Trophoblast cell (in vitro differentiated cells and primary cell): ENCODE measurements around the gene SOX2.

Source experiments
- DNase-seq, 2 donors: peaks; one replicate each; pipeline ENCODE4 v3.0.0-alpha.2; 2016
- H2AFZ ChIP-seq: 2 replicates; pipeline ENCODE4 v1.6.1; 2013; ENCODE audit warnings: low read length, moderate library complexity, mild to moderate bottlenecking; ENCODE audit not compliant: insufficient read depth, poor library complexity
- H2AK5ac ChIP-seq: 2 replicates; pipeline ENCODE4 v1.6.1; 2013; ENCODE audit warnings: mild to moderate bottlenecking, low read length
- H2BK120ac ChIP-seq: 2 replicates; pipeline ENCODE4 v1.6.1; 2013; ENCODE audit warnings: low read length, mild to moderate bottlenecking, moderate library complexity; ENCODE audit not compliant: insufficient read depth, poor library complexity
- H2BK12ac ChIP-seq: 2 replicates; pipeline ENCODE4 v1.6.1; 2013; ENCODE audit warnings: mild to moderate bottlenecking, low read length, moderate library complexity
- H2BK5ac ChIP-seq: 2 replicates; pipeline ENCODE4 v1.6.1; 2013; ENCODE audit warnings: low read length, low read depth, moderate library complexity, mild to moderate bottlenecking; ENCODE audit not compliant: poor library complexity
- H3K14ac ChIP-seq: 2 replicates; pipeline ENCODE4 v1.6.1; 2013; ENCODE audit warnings: mild to moderate bottlenecking, low read length
- H3K18ac ChIP-seq: 2 replicates; pipeline ENCODE4 v1.6.1; 2013; ENCODE audit warnings: mild to moderate bottlenecking, low read length
- H3K23ac ChIP-seq: 2 replicates; pipeline ENCODE4 v1.6.1; 2013; ENCODE audit warnings: low read length
- H3K27ac ChIP-seq: 2 replicates; pipeline ENCODE4 v1.5.1; 2013; ENCODE audit warnings: low read depth, mild to moderate bottlenecking, inconsistent platforms, low read length, moderate library complexity
- H3K27me3 ChIP-seq: 2 replicates; pipeline ENCODE4 v1.6.1; 2013; ENCODE audit warnings: inconsistent platforms, mild to moderate bottlenecking, low read length, moderate library complexity; ENCODE audit not compliant: insufficient read depth
- H3K36me3 ChIP-seq, 2 experiments: 1 replicate in 1 of 2; 2 replicates in 1 of 2; pipeline ENCODE4 v1.6.1; 2013; ENCODE audit warnings: low read length in 2 of 2, mild to moderate bottlenecking in 2 of 2, moderate library complexity in 1 of 2; ENCODE audit not compliant: insufficient read depth in 2 of 2, control insufficient read depth in 1 of 2
- H3K4ac ChIP-seq: 2 replicates; pipeline ENCODE4 v1.6.1; 2013; ENCODE audit warnings: low read depth, mild to moderate bottlenecking, low read length, moderate library complexity
- H3K4me1 ChIP-seq, 2 experiments: 1 replicate in 1 of 2; 2 replicates in 1 of 2; pipeline ENCODE4 v1.6.1; 2013; ENCODE audit warnings: low read length in 2 of 2, mild to moderate bottlenecking in 2 of 2, moderate library complexity in 1 of 2; ENCODE audit not compliant: insufficient read depth in 2 of 2, control insufficient read depth in 1 of 2
- H3K4me2 ChIP-seq: 2 replicates; pipeline ENCODE4 v1.6.1; 2013; ENCODE audit warnings: inconsistent platforms, mild to moderate bottlenecking, low read length, moderate library complexity
- H3K4me3 ChIP-seq: 2 replicates; pipeline ENCODE4 v1.5.1; 2013; ENCODE audit warnings: mild to moderate bottlenecking, low read depth, low read length, inconsistent platforms
- H3K79me1 ChIP-seq: one replicate; pipeline ENCODE4 v1.6.1; 2013; ENCODE audit warnings: low read length
- H3K79me2 ChIP-seq: 2 replicates; pipeline ENCODE4 v1.6.1; 2013; ENCODE audit warnings: low read length, mild to moderate bottlenecking; ENCODE audit not compliant: control insufficient read depth, insufficient read depth, poor library complexity
- H3K9ac ChIP-seq: 2 replicates; pipeline ENCODE4 v1.6.1; 2013; ENCODE audit warnings: mild to moderate bottlenecking, low read length
- H3K9me3 ChIP-seq: 2 replicates; pipeline ENCODE4 v1.6.1; 2013; ENCODE audit warnings: low read depth, mild to moderate bottlenecking, control low read depth, inconsistent platforms, low read length; ENCODE audit not compliant: insufficient read depth
- H4K12ac ChIP-seq: 2 replicates; pipeline ENCODE4 v1.6.1; 2013; ENCODE audit warnings: low read depth, mild to moderate bottlenecking, low read length, moderate library complexity
- H4K8ac ChIP-seq: 2 replicates; pipeline ENCODE4 v1.6.1; 2013; ENCODE audit warnings: low read depth, mild to moderate bottlenecking, low read length, moderate library complexity
- H4K91ac ChIP-seq: one replicate; pipeline ENCODE4 v1.6.1; 2013; ENCODE audit warnings: low read depth, mild to moderate bottlenecking, low read length, moderate library complexity
- WGBS: extraction: QIAGEN DNeasy Blood & Tissue Kit; methylation state at CpG from one replicate; pipeline ENCODE4 v1.1.7; 2013; ENCODE audit warnings: missing lambda C conversion rate; ENCODE audit not compliant: insufficient read length, insufficient coverage; ENCODE audit errors: extremely low coverage; 5-methylcytosine and 5-hydroxymethylcytosine counted together

SOX2 gene

GRCh38 chr3:181703601-181704420 lies 7.9 kb upstream of the SOX2 start:
- H3K36me3 ChIP-seq = no peaks in the 10 kb centered on the region
- DNase-seq = no peak
- H3K23ac ChIP-seq = no peak overlapping the region
- H3K4me3 ChIP-seq = no peak overlapping the region
- H3K79me2 ChIP-seq = no peaks in the 10 kb centered on the region
- no peak overlapping the region for H3K18ac ChIP-seq
- H3K9ac ChIP-seq = no peak overlapping the region
- H4K12ac ChIP-seq = no peak overlapping the region
- H3K4ac ChIP-seq = no peak overlapping the region
- H3K27ac ChIP-seq = no peak overlapping the region
- WGBS = no CpG with 5 or more reads among the region's 44 CpGs
- H3K4me2 ChIP-seq = peak overlapping the region; percentile 37
- H4K91ac ChIP-seq = no peak overlapping the region
- no peak overlapping the region for H2BK12ac ChIP-seq
- H2AK5ac ChIP-seq = no peak overlapping the region
- H4K8ac ChIP-seq = no peak overlapping the region
- H3K4me1 ChIP-seq = no peaks in the 10 kb centered on the region
- no peaks in the 10 kb centered on the region for H3K79me1 ChIP-seq
- no peak overlapping the region for H2BK120ac ChIP-seq
- H2BK5ac ChIP-seq = no peak overlapping the region
- no peak overlapping the region for H3K14ac ChIP-seq
- H3K27me3 ChIP-seq = peaks cover 25% of the 10 kb centered on the region
- no peak overlapping the region for H2AFZ ChIP-seq
- peaks cover 2% of the 10 kb centered on the region for H3K9me3 ChIP-seq

- no peaks in the 10 kb centered on the region for H3K4me1 ChIP-seq
- no peak overlapping the region for H2BK120ac ChIP-seq
- no peaks in the 10 kb centered on the region for H3K79me2 ChIP-seq
- H3K79me1 ChIP-seq = no peaks in the 10 kb centered on the region
- no peak overlapping the region for H3K4me3 ChIP-seq
- H3K9me3 ChIP-seq = peaks cover 2% of the 10 kb centered on the region
- H2BK12ac ChIP-seq = no peak overlapping the region
- DNase-seq = no peak
- WGBS = no CpG with 5 or more reads among the region's 14 CpGs
- no peak overlapping the region for H3K4ac ChIP-seq
- no peak overlapping the region for H4K8ac ChIP-seq
- no peak overlapping the region for H3K9ac ChIP-seq
- H3K27me3 ChIP-seq = peaks cover 25% of the 10 kb centered on the region
- H4K91ac ChIP-seq = no peak overlapping the region
- no peak overlapping the region for H3K18ac ChIP-seq
- H3K23ac ChIP-seq = no peak overlapping the region
- no peak overlapping the region for H4K12ac ChIP-seq
- peak overlapping the region; percentile 37 for H3K4me2 ChIP-seq
- no peak overlapping the region for H2AK5ac ChIP-seq
- H2AFZ ChIP-seq = no peak overlapping the region
- H2BK5ac ChIP-seq = no peak overlapping the region
- H3K36me3 ChIP-seq = no peaks in the 10 kb centered on the region
- H3K14ac ChIP-seq = no peak overlapping the region
- no peak overlapping the region for H3K27ac ChIP-seq
Observed at GRCh38 chr3:181704421-181705085, 7.2 kb upstream of the SOX2 start.

- H3K27me3 ChIP-seq = peaks cover 25% of the 10 kb centered on the region
- no peaks in the 10 kb centered on the region for H3K4me1 ChIP-seq
- H3K4me3 ChIP-seq = no peak overlapping the region
- no peak overlapping the region for H3K27ac ChIP-seq
- no peaks in the 10 kb centered on the region for H3K79me1 ChIP-seq
- no peak overlapping the region for H3K9ac ChIP-seq
- no peaks in the 10 kb centered on the region for H3K79me2 ChIP-seq
- H3K18ac ChIP-seq = no peak overlapping the region
- no peak overlapping the region for H4K12ac ChIP-seq
- no peak overlapping the region for H4K8ac ChIP-seq
- H2BK12ac ChIP-seq = no peak overlapping the region
- H2BK5ac ChIP-seq = no peak overlapping the region
- no peak overlapping the region for H3K4me2 ChIP-seq
- no peak overlapping the region for H3K4ac ChIP-seq
- H3K14ac ChIP-seq = no peak overlapping the region
- peaks cover 2% of the 10 kb centered on the region for H3K9me3 ChIP-seq
- no peak overlapping the region for H4K91ac ChIP-seq
- WGBS = no CpG with 5 or more reads among the region's 8 CpGs
- H2BK120ac ChIP-seq = no peak overlapping the region
- no peak for DNase-seq
- H3K36me3 ChIP-seq = no peaks in the 10 kb centered on the region
- H3K23ac ChIP-seq = no peak overlapping the region
- H2AFZ ChIP-seq = no peak overlapping the region
- no peak overlapping the region for H2AK5ac ChIP-seq
Observed at GRCh38 chr3:181705086-181705480, 6.6 kb upstream of the SOX2 start.

- Histone ChIP-seq H3K4me1 (peaks cover 9 to 14% of the 10 kb centered on the region in 2 experiments), H4K12ac (no peak overlapping the region), H2BK120ac (no peak overlapping the region), H2BK12ac (no peak overlapping the region), H3K27me3 (peaks cover 35% of the 10 kb centered on the region), H3K9ac (no peak overlapping the region), H3K14ac (no peak overlapping the region), H3K79me1 (no peaks in the 10 kb centered on the region), H3K23ac (no peak overlapping the region), H4K8ac (no peak overlapping the region), H3K4me2 (no peak overlapping the region), H3K4ac (no peak overlapping the region), H3K18ac (no peak overlapping the region), H2BK5ac (no peak overlapping the region), H3K27ac (no peak overlapping the region), H3K36me3 (no peaks in the 10 kb centered on the region), H4K91ac (no peak overlapping the region), H2AFZ (no peak overlapping the region), H2AK5ac (no peak overlapping the region), H3K9me3 (peaks cover 5% of the 10 kb centered on the region), H3K79me2 (no peaks in the 10 kb centered on the region), H3K4me3 (no peak overlapping the region)
- WGBS = no CpG with 5 or more reads among the region's 3 CpGs
- DNase-seq = no peak
Observed at GRCh38 chr3:181707980-181708379, 3.7 kb upstream of the SOX2 start.
